Measurements from ENCODE around the gene SPDYE1.

SPDYE1 gene

DNA sequence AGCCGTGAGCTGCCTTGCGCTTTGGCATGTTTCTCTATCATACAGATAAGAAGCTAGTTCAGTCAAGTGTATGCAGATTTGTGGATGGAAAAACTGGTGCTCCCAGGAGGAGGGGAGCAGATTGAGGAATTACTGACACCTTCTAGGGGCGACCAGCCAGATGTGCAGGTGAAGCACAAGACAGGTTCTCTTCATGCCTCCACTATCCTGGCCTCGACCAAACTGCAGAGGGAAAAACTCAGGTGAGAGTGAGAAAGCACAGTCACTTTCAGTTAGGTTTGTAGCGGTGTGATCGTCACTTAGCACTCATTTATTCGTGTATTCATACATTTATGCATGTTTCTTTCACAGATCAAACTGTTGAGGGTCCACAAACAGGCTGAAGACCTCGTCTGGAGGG lies 46.2 kb downstream of the SPDYE1 start:
- TF ChIP-seq, protein P1, sequence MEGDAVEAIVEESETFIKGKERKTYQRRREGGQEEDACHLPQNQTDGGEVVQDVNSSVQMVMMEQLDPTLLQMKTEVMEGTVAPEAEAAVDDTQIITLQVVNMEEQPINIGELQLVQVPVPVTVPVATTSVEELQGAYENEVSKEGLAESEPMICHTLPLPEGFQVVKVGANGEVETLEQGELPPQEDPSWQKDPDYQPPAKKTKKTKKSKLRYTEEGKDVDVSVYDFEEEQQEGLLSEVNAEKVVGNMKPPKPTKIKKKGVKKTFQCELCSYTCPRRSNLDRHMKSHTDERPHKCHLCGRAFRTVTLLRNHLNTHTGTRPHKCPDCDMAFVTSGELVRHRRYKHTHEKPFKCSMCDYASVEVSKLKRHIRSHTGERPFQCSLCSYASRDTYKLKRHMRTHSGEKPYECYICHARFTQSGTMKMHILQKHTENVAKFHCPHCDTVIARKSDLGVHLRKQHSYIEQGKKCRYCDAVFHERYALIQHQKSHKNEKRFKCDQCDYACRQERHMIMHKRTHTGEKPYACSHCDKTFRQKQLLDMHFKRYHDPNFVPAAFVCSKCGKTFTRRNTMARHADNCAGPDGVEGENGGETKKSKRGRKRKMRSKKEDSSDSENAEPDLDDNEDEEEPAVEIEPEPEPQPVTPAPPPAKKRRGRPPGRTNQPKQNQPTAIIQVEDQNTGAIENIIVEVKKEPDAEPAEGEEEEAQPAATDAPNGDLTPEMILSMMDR (IDR thresholded peaks at IDR 0.05; ENCODE audit: low read depth, low read length, poor library complexity, severe bottlenecking): no peak
- TF ChIP-seq EZH2phosphoT487 (IDR thresholded peaks at IDR 0.05; ENCODE audit: borderline replicate concordance, low read length): no peak
- peaks cover 50% of the 10 kb centered on the region for H3K79me2 ChIP-seq (ENCODE audit: control insufficient read depth, low read length)
- H3K9me3 ChIP-seq (ENCODE audit: control insufficient read depth, insufficient read depth, low read length): no peaks in the 10 kb centered on the region
- H3K4me1 ChIP-seq (ENCODE audit: control insufficient read depth, low read length): peaks cover 58% of the 10 kb centered on the region
- no peaks in the 10 kb centered on the region for H3K9me2 ChIP-seq (replicated peaks; ENCODE audit: control insufficient read depth, low read length)
- H3K27me3 ChIP-seq (ENCODE audit: control insufficient read depth, low read length): no peaks in the 10 kb centered on the region
- H3K36me3 ChIP-seq (ENCODE audit: control insufficient read depth, low read length): peaks cover 39% of the 10 kb centered on the region
- peak overlapping the region; percentile 97 for H3K4me2 ChIP-seq (ENCODE audit: low read length)
- peak overlapping the region; percentile 83 for H3K27ac ChIP-seq (ENCODE audit: low read depth, low read length)
- H4K20me1 ChIP-seq (ENCODE audit: control insufficient read depth, insufficient read depth, low read depth, low read length): peaks cover 10% of the 10 kb centered on the region
- peaks cover 29% of the 10 kb centered on the region for H3F3A ChIP-seq (ENCODE audit: control insufficient read depth, insufficient read depth)
- peak overlapping the region; percentile 79 for H3K4me3 ChIP-seq (ENCODE audit: low read length)

DNA sequence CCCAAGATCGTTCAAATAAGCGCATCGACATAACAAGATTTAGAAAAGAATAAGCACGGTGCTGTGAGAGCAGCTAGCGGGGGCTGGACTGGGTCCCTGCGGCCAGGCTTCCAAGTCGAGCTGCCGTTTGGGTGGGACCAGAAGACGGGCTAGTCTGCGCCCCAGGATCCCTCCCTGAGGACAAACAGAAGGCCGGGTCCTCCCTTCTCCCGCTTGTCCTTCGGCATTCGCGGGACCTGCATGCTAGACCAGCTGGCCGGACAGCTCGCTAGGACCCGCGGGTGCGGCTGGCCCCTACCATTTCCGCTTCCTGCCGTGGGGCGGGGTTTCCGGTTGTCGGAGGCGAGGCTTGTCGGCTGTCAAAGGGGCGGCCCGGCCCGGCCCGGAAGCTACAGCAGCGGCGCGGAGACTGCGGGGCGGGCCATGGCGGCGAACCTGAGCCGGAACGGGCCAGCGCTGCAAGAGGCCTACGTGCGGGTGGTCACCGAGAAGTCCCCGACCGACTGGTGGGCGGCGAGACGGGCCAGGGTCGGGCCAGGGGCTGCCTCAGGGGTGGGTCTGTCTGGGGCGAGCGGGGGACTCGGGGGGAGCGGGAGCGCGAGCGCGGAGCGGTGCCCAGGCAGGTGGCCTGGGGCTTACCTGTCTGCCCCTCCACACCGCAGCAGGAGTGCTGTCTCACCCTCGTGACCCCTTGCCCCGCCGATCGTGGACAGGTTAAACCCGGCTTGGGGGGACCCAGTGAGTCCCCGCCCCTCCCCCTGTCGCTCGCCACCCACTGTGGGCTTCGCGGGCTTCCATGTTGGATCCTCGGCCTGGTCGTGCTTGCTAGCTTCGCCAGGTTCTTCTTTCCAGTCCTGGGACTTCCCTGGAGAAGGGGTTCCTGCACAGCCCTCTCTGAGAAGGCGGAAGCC lies 46.9 kb downstream of the SPDYE1 start, which contains the start of gene DBNL:
Gene DBNL (plus strand): TSS at position 388 of the 911 bp plus-strand sequence. CDS start 36 bp downstream, at position 424.
- H3K9me2 ChIP-seq (replicated peaks; ENCODE audit: control insufficient read depth, low read length): no peaks in the 10 kb centered on the region
- no peaks in the 10 kb centered on the region for H3K9me3 ChIP-seq (ENCODE audit: control insufficient read depth, insufficient read depth, low read length)
- H3K4me2 ChIP-seq (ENCODE audit: low read length): peak within 1 kb of the TSS; percentile 97
- peaks cover 29% of the 10 kb centered on the region for H3F3A ChIP-seq (ENCODE audit: control insufficient read depth, insufficient read depth)
- peaks cover 57% of the 10 kb centered on the region for H3K79me2 ChIP-seq (ENCODE audit: control insufficient read depth, low read length)
- peak within 1 kb of the TSS; percentile 79 for H3K4me3 ChIP-seq (ENCODE audit: low read length)
- H3K36me3 ChIP-seq (ENCODE audit: control insufficient read depth, low read length): peaks cover 44% of the 10 kb centered on the region
- peaks cover 10% of the 10 kb centered on the region for H4K20me1 ChIP-seq (ENCODE audit: control insufficient read depth, insufficient read depth, low read depth, low read length)
- TF ChIP-seq, protein P1 (IDR thresholded peaks at IDR 0.05; ENCODE audit: low read depth, low read length, poor library complexity, severe bottlenecking): no peak
- TF ChIP-seq EZH2phosphoT487 (IDR thresholded peaks at IDR 0.05; ENCODE audit: borderline replicate concordance, low read length): no peak
- peak within 1 kb of the TSS; percentile 83 for H3K27ac ChIP-seq (ENCODE audit: low read depth, low read length)
- no peaks in the 10 kb centered on the region for H3K27me3 ChIP-seq (ENCODE audit: control insufficient read depth, low read length)
- peaks cover 53% of the 10 kb centered on the region for H3K4me1 ChIP-seq (ENCODE audit: control insufficient read depth, low read length)

DNA sequence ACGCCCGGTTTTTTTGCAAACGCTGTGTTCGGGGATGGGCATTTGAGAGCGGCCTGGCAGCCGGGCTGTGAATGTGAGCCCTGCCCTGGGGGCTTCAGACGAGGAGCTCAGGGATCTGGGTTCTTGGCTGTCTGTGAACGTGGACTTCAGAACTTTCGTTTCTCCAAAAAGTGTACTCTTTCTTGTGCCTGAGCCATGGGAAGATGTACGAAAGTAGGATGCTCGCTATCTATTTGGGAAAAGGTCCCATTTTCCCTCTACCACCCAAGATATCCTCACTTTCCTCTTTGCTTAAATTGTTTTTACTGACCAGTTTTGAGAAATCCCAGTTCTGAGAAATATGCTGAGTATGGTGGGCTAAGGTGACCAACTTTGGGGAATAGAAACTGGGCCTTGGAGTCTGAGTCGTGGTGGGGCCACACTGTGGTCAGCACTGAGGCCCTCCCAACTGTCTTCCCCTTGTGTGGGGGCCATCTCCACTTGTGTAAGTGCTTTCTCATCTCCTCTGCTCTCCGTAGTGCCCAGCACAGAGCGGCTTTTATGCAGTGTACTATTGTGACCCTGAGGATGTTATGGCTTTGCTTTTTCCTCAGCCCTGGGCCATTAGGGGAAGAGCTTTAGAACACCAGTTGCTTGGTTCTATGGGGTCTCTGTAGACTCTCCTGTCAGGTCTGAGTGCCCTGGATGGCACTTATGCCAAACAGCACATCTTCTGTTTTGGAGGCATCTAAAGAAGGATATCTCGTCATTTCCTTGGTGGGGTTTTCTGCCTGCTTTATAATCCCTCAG lies 47.7 kb downstream of the SPDYE1 start:
- Histone ChIP-seq H3K79me2 (ENCODE audit: control insufficient read depth, low read length) (peaks cover 65% of the 10 kb centered on the region), H3K36me3 (ENCODE audit: control insufficient read depth, low read length) (peaks cover 52% of the 10 kb centered on the region), H3K9me3 (ENCODE audit: control insufficient read depth, insufficient read depth, low read length) (no peaks in the 10 kb centered on the region), H3K4me3 (ENCODE audit: low read length) (peak overlapping the region; percentile 79), H3F3A (ENCODE audit: control insufficient read depth, insufficient read depth) (peaks cover 29% of the 10 kb centered on the region), H3K4me2 (ENCODE audit: low read length) (peak overlapping the region; percentile 97), H4K20me1 (ENCODE audit: control insufficient read depth, insufficient read depth, low read depth, low read length) (peaks cover 16% of the 10 kb centered on the region), H3K9me2 (replicated peaks; ENCODE audit: control insufficient read depth, low read length) (no peaks in the 10 kb centered on the region), H3K27ac (ENCODE audit: low read depth, low read length) (peak overlapping the region; percentile 83), H3K4me1 (ENCODE audit: control insufficient read depth, low read length) (peaks cover 46% of the 10 kb centered on the region), H3K27me3 (ENCODE audit: control insufficient read depth, low read length) (no peaks in the 10 kb centered on the region)
- TF ChIP-seq, protein P1 (IDR thresholded peaks at IDR 0.05; ENCODE audit: low read depth, low read length, poor library complexity, severe bottlenecking): no peak
- no peak for TF ChIP-seq EZH2phosphoT487 (IDR thresholded peaks at IDR 0.05; ENCODE audit: borderline replicate concordance, low read length)

Measured in DOHH2 (cell line).